DOHH2 (cell line): ENCODE data around the gene PDE6C.

Source experiments
- H3F3A ChIP-seq: fragments of 200-600 bp; sonication (generic), shearing (Covaris generic); 2 replicates; pipeline ENCODE4 v1.6.0; 2016; ENCODE audit warnings: antibody characterized with exemption, mild to moderate bottlenecking; ENCODE audit not compliant: control insufficient read depth, insufficient read depth
- H3K27ac ChIP-seq: fragments of 200-600 bp; sonication (generic); 2 replicates; pipeline ENCODE4 v1.5.1; 2014; ENCODE audit warnings: low read depth, mild to moderate bottlenecking, low read length, moderate library complexity
- H3K27me3 ChIP-seq: fragments of 200-600 bp; sonication (generic); 2 replicates; pipeline ENCODE4 v1.6.1; 2014; ENCODE audit warnings: mild to moderate bottlenecking, low read length, mixed read lengths; ENCODE audit not compliant: control insufficient read depth
- H3K36me3 ChIP-seq: fragments of 200-600 bp; sonication (generic); 2 replicates; pipeline ENCODE4 v1.6.1; 2014; ENCODE audit warnings: mild to moderate bottlenecking, low read length, moderate library complexity, mixed read lengths; ENCODE audit not compliant: control insufficient read depth
- H3K4me1 ChIP-seq: fragments of 200-600 bp; sonication (generic); 2 replicates; pipeline ENCODE4 v1.6.1; 2014; ENCODE audit warnings: mild to moderate bottlenecking, low read length, mixed read lengths; ENCODE audit not compliant: control insufficient read depth
- H3K4me2 ChIP-seq: fragments of 200-600 bp; sonication (generic); 2 replicates; pipeline ENCODE4 v1.6.0; 2014; ENCODE audit warnings: mild to moderate bottlenecking, low read length, moderate library complexity
- H3K4me3 ChIP-seq: fragments of 200-600 bp; sonication (generic); 2 replicates; pipeline ENCODE4 v1.5.1; 2014; ENCODE audit warnings: mild to moderate bottlenecking, low read length, mixed read lengths
- H3K79me2 ChIP-seq: fragments of 200-600 bp; sonication (generic); 2 replicates; pipeline ENCODE4 v1.6.1; 2014; ENCODE audit warnings: mild to moderate bottlenecking, low read length, mixed read lengths; ENCODE audit not compliant: control insufficient read depth
- H3K9me2 ChIP-seq: fragments of 200-600 bp; sonication (generic); replicated peaks from 2 replicates; pipeline ENCODE4 v1.6.1; 2014; ENCODE audit warnings: mild to moderate bottlenecking, low read length, mixed read lengths; ENCODE audit not compliant: control insufficient read depth
- H3K9me3 ChIP-seq: fragments of 200-600 bp; sonication (generic); 2 replicates; pipeline ENCODE4 v1.6.1; 2014; ENCODE audit warnings: antibody characterized with exemption, low read length, mixed read lengths; ENCODE audit not compliant: control insufficient read depth, insufficient read depth
- H4K20me1 ChIP-seq: fragments of 200-600 bp; sonication (generic); 2 replicates; pipeline ENCODE4 v1.6.0; 2014; ENCODE audit warnings: low read depth, mild to moderate bottlenecking, antibody characterized with exemption, low read length, moderate library complexity; ENCODE audit not compliant: control insufficient read depth, insufficient read depth
- EZH2phosphoT487 ChIP-seq: fragments of 200-600 bp; sonication (generic); IDR thresholded peaks from 2 replicates; pipeline ENCODE4 v1.6.1; 2017; ENCODE audit warnings: borderline replicate concordance, mild to moderate bottlenecking, antibody characterized with exemption, low read length, moderate library complexity, mixed read lengths
- TF ChIP-seq, protein P1 (sequence below): fragments of 200-600 bp; sonication (generic); IDR thresholded peaks from one replicate; pipeline ENCODE4 v1.5.1; 2014; ENCODE audit warnings: antibody characterized with exemption, mild to moderate bottlenecking, low read depth, low read length; ENCODE audit not compliant: poor library complexity, severe bottlenecking

Gene PDE6C

GRCh38 chr10:93622942-93623341, 10.6 kb downstream of the PDE6C start:
- H3K4me1 ChIP-seq = no peaks in the 10 kb centered on the region
- H3K4me3 ChIP-seq = no peak overlapping the region
- H3K4me2 ChIP-seq = no peak overlapping the region
- H3K79me2 ChIP-seq = no peaks in the 10 kb centered on the region
- H3K9me3 ChIP-seq = no peaks in the 10 kb centered on the region
- no peaks in the 10 kb centered on the region; the same call in 1 of the 2 replicates for H3K36me3 ChIP-seq
- no peak overlapping the region for H3K27ac ChIP-seq
- no peaks in the 10 kb centered on the region for H3F3A ChIP-seq
- no peaks in the 10 kb centered on the region for H4K20me1 ChIP-seq
- no peaks in the 10 kb centered on the region for H3K9me2 ChIP-seq
- TF ChIP-seq EZH2phosphoT487 = no peak
- TF ChIP-seq, protein P1, sequence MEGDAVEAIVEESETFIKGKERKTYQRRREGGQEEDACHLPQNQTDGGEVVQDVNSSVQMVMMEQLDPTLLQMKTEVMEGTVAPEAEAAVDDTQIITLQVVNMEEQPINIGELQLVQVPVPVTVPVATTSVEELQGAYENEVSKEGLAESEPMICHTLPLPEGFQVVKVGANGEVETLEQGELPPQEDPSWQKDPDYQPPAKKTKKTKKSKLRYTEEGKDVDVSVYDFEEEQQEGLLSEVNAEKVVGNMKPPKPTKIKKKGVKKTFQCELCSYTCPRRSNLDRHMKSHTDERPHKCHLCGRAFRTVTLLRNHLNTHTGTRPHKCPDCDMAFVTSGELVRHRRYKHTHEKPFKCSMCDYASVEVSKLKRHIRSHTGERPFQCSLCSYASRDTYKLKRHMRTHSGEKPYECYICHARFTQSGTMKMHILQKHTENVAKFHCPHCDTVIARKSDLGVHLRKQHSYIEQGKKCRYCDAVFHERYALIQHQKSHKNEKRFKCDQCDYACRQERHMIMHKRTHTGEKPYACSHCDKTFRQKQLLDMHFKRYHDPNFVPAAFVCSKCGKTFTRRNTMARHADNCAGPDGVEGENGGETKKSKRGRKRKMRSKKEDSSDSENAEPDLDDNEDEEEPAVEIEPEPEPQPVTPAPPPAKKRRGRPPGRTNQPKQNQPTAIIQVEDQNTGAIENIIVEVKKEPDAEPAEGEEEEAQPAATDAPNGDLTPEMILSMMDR = no peak
- peaks cover 14% of the 10 kb centered on the region for H3K27me3 ChIP-seq

DNA sequence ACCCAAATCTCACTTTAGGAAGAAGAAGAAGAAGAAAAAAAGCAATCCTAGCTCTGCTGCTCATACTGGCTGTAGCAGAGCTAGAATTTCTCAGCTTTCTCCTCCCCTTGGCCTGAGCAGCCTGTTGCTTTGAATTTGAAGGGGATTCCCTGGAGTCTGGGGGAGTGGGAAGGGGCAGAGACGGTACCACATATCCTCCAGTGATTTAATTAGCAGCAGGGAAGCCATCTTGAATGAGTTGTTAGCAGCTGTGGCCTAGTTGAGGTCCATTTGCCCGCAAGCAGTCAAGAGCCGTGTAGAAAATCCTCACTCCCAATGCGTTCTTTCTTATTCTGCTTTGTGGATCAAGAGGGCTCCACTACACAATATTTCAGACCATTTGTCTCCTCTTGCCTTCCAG, 16.5 kb downstream of the PDE6C start:
- Histone ChIP-seq H3F3A (no peaks in the 10 kb centered on the region), H3K9me2 (no peaks in the 10 kb centered on the region), H3K9me3 (no peaks in the 10 kb centered on the region), H3K27me3 (peaks cover 6% of the 10 kb centered on the region), H3K4me2 (no peak overlapping the region), H3K79me2 (no peaks in the 10 kb centered on the region), H3K4me1 (no peaks in the 10 kb centered on the region), H3K4me3 (no peak overlapping the region), H3K27ac (no peak overlapping the region), H4K20me1 (no peaks in the 10 kb centered on the region), H3K36me3 (no peaks in the 10 kb centered on the region)
- TF ChIP-seq, protein P1 = no peak
- no peak for TF ChIP-seq EZH2phosphoT487

DNA sequence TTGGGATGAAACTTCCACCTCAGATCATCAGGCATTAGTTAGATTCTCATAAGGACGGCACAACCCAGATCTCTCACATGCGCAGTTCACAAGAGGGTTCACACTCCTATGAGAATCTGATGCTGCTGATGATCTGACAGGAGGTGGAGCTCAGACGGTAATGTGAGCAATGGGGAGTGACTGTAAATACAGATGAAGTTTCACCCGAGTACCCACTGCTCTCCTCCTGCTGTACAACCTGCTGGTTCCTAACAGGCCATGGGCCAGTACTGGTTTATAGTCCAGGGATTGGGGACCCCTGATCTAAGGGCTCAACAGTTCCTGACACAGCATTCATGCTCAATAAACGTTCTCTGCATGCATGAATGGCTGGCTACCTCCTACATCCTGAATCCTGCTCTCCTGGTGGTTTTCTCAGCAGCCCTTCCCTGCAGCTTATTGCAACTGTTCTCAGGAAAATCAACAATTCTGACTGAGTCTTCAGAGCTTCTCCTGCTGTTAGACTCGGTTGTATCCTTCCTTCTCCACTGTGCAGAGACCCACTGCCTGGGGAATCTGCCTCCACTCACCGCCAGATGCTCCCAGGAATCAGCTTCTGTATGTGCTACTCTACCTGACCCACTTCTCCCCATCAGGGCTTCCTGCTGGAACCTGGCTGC, 17.4 kb downstream of the PDE6C start:
- no peaks in the 10 kb centered on the region for H3K9me3 ChIP-seq
- H4K20me1 ChIP-seq = no peaks in the 10 kb centered on the region
- no peak overlapping the region for H3K27ac ChIP-seq
- H3K36me3 ChIP-seq = no peaks in the 10 kb centered on the region
- H3K79me2 ChIP-seq = no peaks in the 10 kb centered on the region
- no peak for TF ChIP-seq EZH2phosphoT487
- TF ChIP-seq, protein P1 = no peak
- no peaks in the 10 kb centered on the region for H3K4me1 ChIP-seq
- no peak overlapping the region for H3K4me3 ChIP-seq
- no peaks in the 10 kb centered on the region for H3F3A ChIP-seq
- peaks cover 2% of the 10 kb centered on the region for H3K27me3 ChIP-seq
- H3K9me2 ChIP-seq = no peaks in the 10 kb centered on the region
- H3K4me2 ChIP-seq = no peak overlapping the region
